Breast epithelium (tissue), 4 donors: ENCODE data around the gene ATXN7L1. TPM values are rescaled to one million over a fixed set of nuclear protein-coding genes. Genes with fewer than 3 reads are reported as not detected.

Experiments
- DNase-seq, 2 donors: peaks; one replicate each; pipeline ENCODE4 v3.0.0-alpha.2; 2019; ENCODE audit warnings: low spot score in 2 of 2
- H3K27ac ChIP-seq, 2 donors: fragments of 200-600 bp; sonication (generic) in 1 of 2; one replicate each; pipeline ENCODE4 v1.5.1; 2016 to 2019; ENCODE audit warnings: mild to moderate bottlenecking in 1 of 2
- H3K27me3 ChIP-seq, 2 donors: fragments of 200-600 bp; sonication (generic) in 1 of 2; one replicate each; pipeline versions ENCODE4 v1.5.1 to v1.6.0; 2017 to 2019; ENCODE audit warnings: control low read depth in 1 of 2, mild to moderate bottlenecking in 1 of 2
- H3K36me3 ChIP-seq: fragments of 200-600 bp; one replicate; pipeline ENCODE4 v1.5.1; 2019
- H3K4me1 ChIP-seq, 2 donors: fragments of 200-600 bp; sonication (generic); one replicate each; pipeline ENCODE4 v1.5.1; 2016 to 2019; ENCODE audit warnings: control low read depth in 1 of 2
- H3K4me3 ChIP-seq, 3 donors: fragments of 200-600 bp; sonication (generic); 1 replicate in 2 of 3; 2 replicates in 1 of 3; pipeline ENCODE4 v1.5.1; 2016 to 2019; ENCODE audit warnings: mild to moderate bottlenecking in 3 of 3, moderate library complexity in 2 of 3
- H3K9me3 ChIP-seq, 2 donors: fragments of 200-600 bp; sonication (generic) in 1 of 2; one replicate each; pipeline ENCODE4 v1.5.1; 2016 to 2019; ENCODE audit warnings: control low read depth in 1 of 2
- POLR2A ChIP-seq: fragments of 450-650 bp; IDR thresholded peaks from one replicate; pipeline ENCODE4 v1.6.1; 2016; ENCODE audit warnings: antibody characterized with exemption, mild to moderate bottlenecking, moderate library complexity
- POLR2AphosphoS5 ChIP-seq, 3 donors: sonication (generic); formaldehyde crosslinking; IDR thresholded peaks; one replicate each; pipeline ENCODE4 v1.6.1; 2017; ENCODE audit warnings: antibody characterized with exemption in 3 of 3
- intact Hi-C: fragments of 100-400 bp; cut with DNase I; formaldehyde crosslinking; loops from one replicate; pipeline ENCODE4 v1.15.1; 2023; ENCODE audit warnings: low total_unique reads
- total RNA-seq, 3 donors: library from RNA; depleted of rRNA; stranded (reverse); fragments of >200 nt; gene quantifications; one replicate each; pipeline ENCODE4 v1.1.0, GENCODE V29; 2016
- TF ChIP-seq, protein P1 (sequence below), 3 donors: fragments of 450-650 bp; IDR thresholded peaks; one replicate each; pipeline ENCODE4 v1.5.1; 2016 to 2017; ENCODE audit warnings: antibody characterized with exemption in 3 of 3, mild to moderate bottlenecking in 3 of 3, moderate library complexity in 3 of 3

The ATXN7L1 gene
- total RNA-seq, 3 donors from 2014 or later = 10.7 to 18.4 (median 12.5) TPM

DNA sequence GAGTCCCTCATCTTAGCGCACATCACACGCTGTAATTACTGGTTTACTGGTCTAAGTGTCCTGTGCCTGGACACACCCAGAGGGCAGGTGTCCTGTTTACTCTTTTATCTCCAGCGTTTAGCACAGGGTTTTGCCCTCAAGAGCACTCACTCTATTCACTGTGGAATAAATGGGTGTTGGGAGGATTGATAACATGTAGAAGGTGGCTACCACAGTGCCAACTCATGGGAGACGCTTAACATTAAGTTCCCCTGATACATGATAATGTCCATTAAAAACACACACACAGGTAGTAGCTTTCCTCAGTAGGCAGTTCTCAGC lies 199.0 kb downstream of the ATXN7L1 start:
- H3K27ac ChIP-seq = peak overlapping the region in 1 of 2 donors; percentile 3
- H3K4me3 ChIP-seq = no peak overlapping the region
- TF ChIP-seq POLR2A = no peak
- TF ChIP-seq, protein P1, sequence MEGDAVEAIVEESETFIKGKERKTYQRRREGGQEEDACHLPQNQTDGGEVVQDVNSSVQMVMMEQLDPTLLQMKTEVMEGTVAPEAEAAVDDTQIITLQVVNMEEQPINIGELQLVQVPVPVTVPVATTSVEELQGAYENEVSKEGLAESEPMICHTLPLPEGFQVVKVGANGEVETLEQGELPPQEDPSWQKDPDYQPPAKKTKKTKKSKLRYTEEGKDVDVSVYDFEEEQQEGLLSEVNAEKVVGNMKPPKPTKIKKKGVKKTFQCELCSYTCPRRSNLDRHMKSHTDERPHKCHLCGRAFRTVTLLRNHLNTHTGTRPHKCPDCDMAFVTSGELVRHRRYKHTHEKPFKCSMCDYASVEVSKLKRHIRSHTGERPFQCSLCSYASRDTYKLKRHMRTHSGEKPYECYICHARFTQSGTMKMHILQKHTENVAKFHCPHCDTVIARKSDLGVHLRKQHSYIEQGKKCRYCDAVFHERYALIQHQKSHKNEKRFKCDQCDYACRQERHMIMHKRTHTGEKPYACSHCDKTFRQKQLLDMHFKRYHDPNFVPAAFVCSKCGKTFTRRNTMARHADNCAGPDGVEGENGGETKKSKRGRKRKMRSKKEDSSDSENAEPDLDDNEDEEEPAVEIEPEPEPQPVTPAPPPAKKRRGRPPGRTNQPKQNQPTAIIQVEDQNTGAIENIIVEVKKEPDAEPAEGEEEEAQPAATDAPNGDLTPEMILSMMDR (IDR thresholded peaks at IDR 0.05) = no peak
- TF ChIP-seq POLR2AphosphoS5 (IDR thresholded peaks at IDR 0.05) = no peak

DNA sequence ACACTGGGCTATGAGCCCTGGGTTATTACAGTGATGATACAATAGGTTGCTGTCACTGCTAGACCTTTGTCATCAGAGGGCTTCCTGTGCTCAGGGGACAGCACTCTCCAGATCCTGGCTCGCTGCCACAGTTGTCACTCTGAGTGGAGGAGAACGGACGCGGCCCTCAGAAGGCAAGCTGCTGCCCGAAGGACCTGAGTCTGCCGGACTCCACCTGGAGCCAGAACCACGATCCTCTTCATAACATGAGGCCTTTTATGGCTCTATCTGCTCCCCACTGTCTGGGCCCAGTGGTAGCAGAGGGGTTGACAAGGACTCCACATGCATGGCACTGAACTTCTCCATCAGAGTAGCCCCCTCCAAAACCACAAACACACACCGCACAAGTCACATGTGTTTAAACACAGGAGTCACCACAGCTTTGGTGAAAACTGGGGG lies 200.4 kb downstream of the ATXN7L1 start:
- intact Hi-C loops = no loop called here
- no peaks in the 10 kb centered on the region for H3K36me3 ChIP-seq
- no peak overlapping the region for H3K27ac ChIP-seq

More for the DNA sequence above, 199.0 kb downstream of the ATXN7L1 start:
- DNase-seq = no peak
- H3K4me1 ChIP-seq = peaks cover 0 to 13% of the 10 kb centered on the region in 2 donors
- intact Hi-C loops = no loop called here
- no peaks in the 10 kb centered on the region for H3K36me3 ChIP-seq
- H3K27me3 ChIP-seq = no peaks in the 10 kb centered on the region
- H3K9me3 ChIP-seq = no peaks in the 10 kb centered on the region

GRCh38 chr7:105674200-105674920 lies 202.0 kb downstream of the ATXN7L1 start:
- intact Hi-C loops = no loop called here
- Histone ChIP-seq H3K27me3 (no peaks in the 10 kb centered on the region), H3K27ac (peak overlapping the region; percentile 1 to 66), H3K4me1 (peaks cover 0 to 9% of the 10 kb centered on the region in 2 donors), H3K36me3 (no peaks in the 10 kb centered on the region), H3K9me3 (no peaks in the 10 kb centered on the region), H3K4me3 (no peak overlapping the region)
- TF ChIP-seq, protein P1 (IDR thresholded peaks at IDR 0.05) = no peak
- TF ChIP-seq POLR2A = no peak
- TF ChIP-seq POLR2AphosphoS5 (IDR thresholded peaks at IDR 0.05) = no peak
- DNase-seq = no peak

More for the DNA sequence above, 200.4 kb downstream of the ATXN7L1 start:
- H3K4me3 ChIP-seq = no peak overlapping the region
- DNase-seq = no peak
- no peak for TF ChIP-seq POLR2A
- TF ChIP-seq POLR2AphosphoS5 (IDR thresholded peaks at IDR 0.05) = no peak
- TF ChIP-seq, protein P1 (IDR thresholded peaks at IDR 0.05) = no peak
- H3K9me3 ChIP-seq = no peaks in the 10 kb centered on the region
- peaks cover 0 to 13% of the 10 kb centered on the region in 2 donors for H3K4me1 ChIP-seq
- no peaks in the 10 kb centered on the region for H3K27me3 ChIP-seq

- Histone ChIP-seq H3K4me1 (peaks cover 0 to 7% of the 10 kb centered on the region in 2 donors), H3K4me3 (no peak overlapping the region), H3K9me3 (no peaks in the 10 kb centered on the region), H3K36me3 (no peaks in the 10 kb centered on the region), H3K27ac (peak overlapping the region; percentile 1 to 66), H3K27me3 (no peaks in the 10 kb centered on the region)
- intact Hi-C loops = no loop called here
- DNase-seq = peak in 1 of 2 donors; percentile 29
- TF ChIP-seq, protein P1 (IDR thresholded peaks at IDR 0.05) = no peak
- TF ChIP-seq POLR2AphosphoS5 (IDR thresholded peaks at IDR 0.05) = no peak
- no peak for TF ChIP-seq POLR2A
Observed at GRCh38 chr7:105673367-105674084, 202.9 kb downstream of the ATXN7L1 start.

GRCh38 chr7:105672801-105673200 lies 203.6 kb downstream of the ATXN7L1 start:
- peaks cover 0 to 7% of the 10 kb centered on the region in 2 donors for H3K4me1 ChIP-seq
- H3K9me3 ChIP-seq = no peaks in the 10 kb centered on the region
- no peaks in the 10 kb centered on the region for H3K27me3 ChIP-seq
- no peak for DNase-seq
- no peak overlapping the region for H3K27ac ChIP-seq
- no peak for TF ChIP-seq POLR2AphosphoS5 (IDR thresholded peaks at IDR 0.05)
- TF ChIP-seq, protein P1 (IDR thresholded peaks at IDR 0.05) = no peak
- TF ChIP-seq POLR2A = no peak
- intact Hi-C loops = no loop called here
- no peaks in the 10 kb centered on the region for H3K36me3 ChIP-seq
- H3K4me3 ChIP-seq = no peak overlapping the region
